Effector memory CD4-positive, alpha-beta T cell (primary cell): Measurements from ENCODE around the gene FAM216B.

Experiments used
- DNase-seq, 3 donors: peaks; one replicate each; pipeline ENCODE4 v3.0.0-alpha.2; 2020
- H3K27ac ChIP-seq: 2 replicates; pipeline ENCODE4 v1.7.0; 2013; ENCODE audit warnings: mild to moderate bottlenecking, low read length, moderate library complexity; ENCODE audit not compliant: insufficient read depth, poor library complexity, severe bottlenecking
- H3K27me3 ChIP-seq: replicated peaks from 2 replicates; pipeline ENCODE4 v1.7.0; 2013; ENCODE audit warnings: mild to moderate bottlenecking, low read length; ENCODE audit not compliant: insufficient read depth, control insufficient read depth, poor library complexity, severe bottlenecking
- H3K36me3 ChIP-seq: 2 replicates; pipeline ENCODE4 v1.7.0; 2013; ENCODE audit warnings: mild to moderate bottlenecking, low read length, moderate library complexity; ENCODE audit not compliant: control insufficient read depth, insufficient read depth
- H3K4me1 ChIP-seq: 2 replicates; pipeline ENCODE4 v1.7.0; 2013; ENCODE audit warnings: low read length, mild to moderate bottlenecking; ENCODE audit not compliant: control insufficient read depth, insufficient read depth, poor library complexity, severe bottlenecking
- H3K4me3 ChIP-seq: 2 replicates; pipeline ENCODE4 v1.7.0; 2013; ENCODE audit warnings: low read length, low read depth, mild to moderate bottlenecking; ENCODE audit not compliant: insufficient read depth, poor library complexity, severe bottlenecking
- H3K9me3 ChIP-seq: 2 replicates; pipeline ENCODE4 v1.7.0; 2013; ENCODE audit warnings: mild to moderate bottlenecking, low read length, moderate library complexity; ENCODE audit not compliant: control insufficient read depth

FAM216B gene

GRCh38 chr13:42798118-42798517 is 16.7 kb downstream of the FAM216B start:
- Histone ChIP-seq H3K36me3 (no peaks in the 10 kb centered on the region), H3K4me1 (no peaks in the 10 kb centered on the region), H3K4me3 (no peak overlapping the region), H3K9me3 (no peaks in the 10 kb centered on the region), H3K27me3 (no peaks in the 10 kb centered on the region), H3K27ac (no peak overlapping the region)
- no peak for DNase-seq

- Histone ChIP-seq H3K4me3 (no peak overlapping the region), H3K27me3 (no peaks in the 10 kb centered on the region), H3K36me3 (no peaks in the 10 kb centered on the region), H3K4me1 (no peaks in the 10 kb centered on the region), H3K27ac (no peak overlapping the region), H3K9me3 (no peaks in the 10 kb centered on the region)
- DNase-seq: no peak
Measured at GRCh38 chr13:42800109-42800643, 18.8 kb downstream of the FAM216B start.

- H3K27me3 ChIP-seq: no peaks in the 10 kb centered on the region
- no peaks in the 10 kb centered on the region for H3K36me3 ChIP-seq
- no peak overlapping the region for H3K27ac ChIP-seq
- no peaks in the 10 kb centered on the region for H3K9me3 ChIP-seq
- no peaks in the 10 kb centered on the region for H3K4me1 ChIP-seq
- no peak overlapping the region for H3K4me3 ChIP-seq
- no peak for DNase-seq
Measured at GRCh38 chr13:42803563-42804204, 22.3 kb downstream of the FAM216B start.

GRCh38 chr13:42804244-42804874 is 23.0 kb downstream of the FAM216B start:
- Histone ChIP-seq H3K4me3 (no peak overlapping the region), H3K4me1 (no peaks in the 10 kb centered on the region), H3K36me3 (no peaks in the 10 kb centered on the region), H3K27me3 (no peaks in the 10 kb centered on the region), H3K27ac (no peak overlapping the region), H3K9me3 (no peaks in the 10 kb centered on the region)
- DNase-seq: no peak

DNA sequence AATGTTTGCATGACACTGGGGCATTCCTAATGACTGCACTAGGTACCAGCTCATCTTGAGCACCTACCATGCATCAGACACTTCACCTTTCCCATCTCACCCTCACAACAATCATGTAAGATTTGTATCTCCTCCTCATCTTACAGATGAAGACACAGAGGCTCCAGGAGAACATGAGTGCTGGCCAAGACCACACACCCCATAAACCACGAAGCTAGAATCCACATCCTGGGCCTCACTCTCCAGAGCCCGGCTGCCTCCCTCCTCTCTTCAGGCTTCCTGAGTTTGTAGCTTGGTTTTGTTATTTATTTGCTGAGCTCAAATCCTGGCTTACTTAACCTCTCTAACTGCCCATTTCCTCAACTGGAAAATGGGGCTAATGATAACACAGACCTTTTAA is 25.9 kb downstream of the FAM216B start:
- H3K4me3 ChIP-seq: no peak overlapping the region
- no peaks in the 10 kb centered on the region for H3K27me3 ChIP-seq
- no peaks in the 10 kb centered on the region for H3K9me3 ChIP-seq
- H3K4me1 ChIP-seq: no peaks in the 10 kb centered on the region
- DNase-seq: no peak
- no peak overlapping the region for H3K27ac ChIP-seq
- no peaks in the 10 kb centered on the region for H3K36me3 ChIP-seq

GRCh38 chr13:42807866-42808265 is 26.5 kb downstream of the FAM216B start:
- no peaks in the 10 kb centered on the region for H3K9me3 ChIP-seq
- no peaks in the 10 kb centered on the region for H3K4me1 ChIP-seq
- H3K27ac ChIP-seq: no peak overlapping the region
- H3K4me3 ChIP-seq: no peak overlapping the region
- DNase-seq: no peak
- no peaks in the 10 kb centered on the region for H3K36me3 ChIP-seq
- no peaks in the 10 kb centered on the region for H3K27me3 ChIP-seq

DNA sequence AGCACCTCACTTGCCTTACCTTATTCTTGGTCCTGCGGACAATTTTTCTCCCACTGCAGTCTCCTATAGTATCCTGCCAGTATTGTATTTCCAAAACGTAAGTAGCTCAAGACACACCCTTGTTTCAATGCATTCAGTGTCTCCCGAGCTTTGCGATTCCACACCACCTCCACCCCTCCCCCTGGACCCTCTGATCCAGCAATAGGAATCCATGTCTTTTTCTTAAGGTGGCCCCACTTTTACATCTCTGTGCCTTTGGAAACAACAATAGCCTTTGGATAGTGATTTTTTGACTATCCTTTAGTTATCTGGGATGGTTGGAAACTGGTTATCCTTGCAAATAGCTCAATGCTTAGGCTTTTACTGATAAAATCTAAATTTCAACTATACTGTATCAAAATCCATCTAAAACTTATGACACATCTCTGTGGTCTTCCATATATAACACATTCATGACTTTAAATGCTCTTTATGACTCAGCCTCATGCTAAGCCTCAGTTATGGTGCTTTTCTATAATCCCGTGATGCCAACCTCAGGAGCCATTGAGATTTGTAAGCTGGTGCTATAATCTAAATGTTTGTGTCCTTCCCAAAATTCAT is 27.1 kb downstream of the FAM216B start:
- H3K27me3 ChIP-seq: no peaks in the 10 kb centered on the region
- no peaks in the 10 kb centered on the region for H3K36me3 ChIP-seq
- no peaks in the 10 kb centered on the region for H3K4me1 ChIP-seq
- H3K4me3 ChIP-seq: no peak overlapping the region
- no peak overlapping the region for H3K27ac ChIP-seq
- DNase-seq: no peak
- no peaks in the 10 kb centered on the region for H3K9me3 ChIP-seq

DNA sequence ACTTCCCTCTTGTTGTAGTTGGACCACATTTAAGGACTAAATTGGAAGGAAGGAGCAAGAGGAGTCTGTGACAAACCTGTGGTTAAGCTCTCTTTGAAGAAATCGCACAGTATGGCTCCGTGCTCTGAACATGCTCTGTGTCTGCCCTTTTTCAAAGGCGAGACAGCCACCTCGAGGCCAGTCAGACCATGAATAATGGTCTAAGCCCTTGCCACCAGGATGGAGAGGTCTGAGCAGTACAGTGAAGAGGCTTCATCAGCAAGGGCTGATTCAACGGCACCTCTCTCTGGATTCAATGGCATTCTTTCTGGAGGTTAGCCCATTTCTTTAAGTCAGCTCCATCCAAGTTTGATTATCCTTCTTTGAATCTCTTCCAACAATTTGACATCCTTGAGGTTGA is 30.9 kb downstream of the FAM216B start:
- no peak for DNase-seq
- Histone ChIP-seq H3K36me3 (no peaks in the 10 kb centered on the region), H3K4me3 (no peak overlapping the region), H3K4me1 (no peaks in the 10 kb centered on the region), H3K27ac (no peak overlapping the region), H3K9me3 (no peaks in the 10 kb centered on the region), H3K27me3 (no peaks in the 10 kb centered on the region)

- no peak overlapping the region for H3K4me3 ChIP-seq
- H3K27me3 ChIP-seq: no peaks in the 10 kb centered on the region
- H3K9me3 ChIP-seq: no peaks in the 10 kb centered on the region
- H3K36me3 ChIP-seq: no peaks in the 10 kb centered on the region
- H3K27ac ChIP-seq: no peak overlapping the region
- H3K4me1 ChIP-seq: no peaks in the 10 kb centered on the region
- no peak for DNase-seq
Measured at GRCh38 chr13:42814868-42815267, 33.5 kb downstream of the FAM216B start.

- Histone ChIP-seq H3K27ac (no peak overlapping the region), H3K4me1 (no peaks in the 10 kb centered on the region), H3K9me3 (no peaks in the 10 kb centered on the region), H3K27me3 (no peaks in the 10 kb centered on the region), H3K4me3 (no peak overlapping the region), H3K36me3 (no peaks in the 10 kb centered on the region)
- no peak for DNase-seq
Measured at GRCh38 chr13:42815681-42816080, 34.3 kb downstream of the FAM216B start.
